K562 (cell line): Measurements from ENCODE around the gene CDC27. TPM values are rescaled to one million over a fixed set of nuclear protein-coding genes. Genes with fewer than 3 reads are reported as not detected.
A peak's percentile ranks its signal among the peaks of the same experiment; 100 is the strongest.

Experiments used
- ATF7 ChIP-seq: fragments of 450-650 bp; IDR thresholded peaks from 2 replicates; pipeline ENCODE4 v1.7.1; 2014; ENCODE audit warnings: mild to moderate bottlenecking, moderate library complexity
- CBFA2T3 ChIP-seq: fragments of 450-650 bp; IDR thresholded peaks from 2 replicates; pipeline ENCODE4 v1.6.1; 2017
- CREB3L1 ChIP-seq: fragments of 450-650 bp; IDR thresholded peaks from 2 replicates; pipeline ENCODE4 v1.6.1; 2014; ENCODE audit warnings: low read depth, mild to moderate bottlenecking, moderate library complexity, borderline replicate concordance
- DLX4 ChIP-seq: fragments of 250-450 bp; sonication (Bioruptor Pico); IDR thresholded peaks from 2 replicates; pipeline ENCODE4 v1.6.1; 2021; ENCODE audit warnings: mild to moderate bottlenecking
- EHMT2 ChIP-seq: fragments of 450-650 bp; IDR thresholded peaks from 2 replicates; pipeline ENCODE4 v1.6.1; 2018; ENCODE audit warnings: antibody characterized with exemption
- EP400 ChIP-seq: fragments of 450-650 bp; IDR thresholded peaks from 2 replicates; pipeline ENCODE4 v1.6.1; 2017; ENCODE audit warnings: antibody characterized with exemption, mild to moderate bottlenecking, moderate library complexity
- FOSL1 ChIP-seq: fragments of 200-800 bp; sonication (Bioruptor generic); conservative IDR thresholded peaks from 2 replicates; pipeline ENCODE4 v1.6.1; 2016; ENCODE audit warnings: missing genetic modification characterization, missing compliant biosample characterization
- HMGXB4 ChIP-seq: sonication (generic); formaldehyde crosslinking; IDR thresholded peaks from 2 replicates; pipeline ENCODE4 v1.8.1; 2023; ENCODE audit warnings: mild to moderate bottlenecking, missing genetic modification reagents
- JUND ChIP-seq, 2 experiments: IDR thresholded peaks; 2 replicates in 1 of 2; 3 replicates in 1 of 2; pipeline ENCODE4 v1.6.1; 2011; ENCODE audit warnings: borderline replicate concordance in 2 of 2, low read depth in 2 of 2, low read length in 2 of 2, improper control_type of control experiment in 1 of 2, missing biosample characterization in 1 of 2, missing genetic modification characterization in 1 of 2, missing genetic modification reagents in 1 of 2
- MAX ChIP-seq: sonication (generic); formaldehyde crosslinking; IDR thresholded peaks from 2 replicates; pipeline ENCODE4 v1.9.0; 2022; ENCODE audit warnings: mild to moderate bottlenecking, missing genetic modification reagents
- MYC ChIP-seq, 2 experiments: fragments of 250-450 bp in 1 of 2; sonication (Bioruptor Pico) in 1 of 2; IDR thresholded peaks; 2 replicates each; pipeline versions ENCODE4 v1.5.1 to v1.6.1; 2012 to 2021; ENCODE audit warnings: low read depth in 2 of 2, borderline replicate concordance in 1 of 2, improper control_type of control experiment in 1 of 2, low read length in 1 of 2, mild to moderate bottlenecking in 1 of 2, moderate library complexity in 1 of 2
- PHF21A ChIP-seq: fragments of 450-650 bp; IDR thresholded peaks from 2 replicates; pipeline ENCODE4 v1.6.1; 2017; ENCODE audit warnings: low read depth, borderline replicate concordance
- POLR2AphosphoS5 ChIP-seq: IDR thresholded peaks from 2 replicates; pipeline ENCODE4 v1.6.1; 2011; ENCODE audit warnings: mild to moderate bottlenecking, low read depth, low read length, moderate library complexity; ENCODE audit not compliant: control insufficient read depth, insufficient read depth
- RBBP5 ChIP-seq: fragments of 200-600 bp; sonication (generic); IDR thresholded peaks from 2 replicates; pipeline ENCODE4 v1.6.1; 2012; ENCODE audit warnings: borderline replicate concordance, mild to moderate bottlenecking, low read length, control low read depth, inconsistent platforms; ENCODE audit not compliant: insufficient read depth, poor library complexity, severe bottlenecking
- SMARCA4 ChIP-seq: fragments of 450-650 bp; IDR thresholded peaks from 2 replicates; pipeline ENCODE4 v1.6.1; 2016
- SPI1 ChIP-seq: IDR thresholded peaks from 2 replicates; pipeline ENCODE4 v1.6.1; 2011; ENCODE audit warnings: low read depth, low read length, control low read depth, borderline replicate concordance
- TAF9B ChIP-seq: fragments of 450-650 bp; IDR thresholded peaks from 2 replicates; pipeline ENCODE4 v1.6.1; 2018; ENCODE audit warnings: mild to moderate bottlenecking; ENCODE audit not compliant: partially characterized antibody
- ZBTB2 ChIP-seq: fragments of 450-650 bp; IDR thresholded peaks from 2 replicates; pipeline ENCODE4 v1.6.1; 2016; ENCODE audit warnings: antibody characterized with exemption
- ZEB2 ChIP-seq: fragments of 450-650 bp; IDR thresholded peaks from 2 replicates; pipeline ENCODE4 v1.6.1; 2016
- polyA plus RNA-seq, 8 experiments: library from polyadenylated mRNA; depleted of rRNA in 4 of 8; stranded (reverse) in 5 of 8; unstranded in 3 of 8; fragments of >200 nt; fragmentation: Nextera tagmentation in 2 of 8; fragmentation: Illumina TruSeq in 1 of 8; extraction: Ambion mirVana in 2 of 8; extraction: Trizol in 1 of 8; gene quantifications; 2 replicates each; pipeline versions ENCODE4 v1.2.1 to v1.2.3, GENCODE V29; 2011 to 2014; ENCODE audit warnings: inconsistent platforms in 1 of 8, missing spikeins in 1 of 8
- total RNA-seq, 7 experiments: library from RNA; depleted of rRNA in 6 of 7; stranded (reverse); fragments of >200 nt in 6 of 7; fragmentation: Illumina TruSeq in 2 of 7; extraction: Trizol in 2 of 7; gene quantifications; 2 replicates each; pipeline versions ENCODE4 v1.2.1 to v1.2.3, GENCODE V29; 2011 to 2021; ENCODE audit warnings: low replicate concordance in 1 of 7
- TF ChIP-seq, protein P1 (sequence below): fragments of 200-800 bp; sonication (Bioruptor generic); IDR thresholded peaks from 2 replicates; pipeline ENCODE4 v1.6.1; 2017; ENCODE audit warnings: missing genetic modification characterization, missing compliant biosample characterization

Gene CDC27
- total and polyA plus RNA-seq, 9 of the 15 experiments (the other 6 are each of a cell fraction or from before 2014, with no cell fraction given), result 28.6 to 155 (median 94.1) TPM

DNA sequence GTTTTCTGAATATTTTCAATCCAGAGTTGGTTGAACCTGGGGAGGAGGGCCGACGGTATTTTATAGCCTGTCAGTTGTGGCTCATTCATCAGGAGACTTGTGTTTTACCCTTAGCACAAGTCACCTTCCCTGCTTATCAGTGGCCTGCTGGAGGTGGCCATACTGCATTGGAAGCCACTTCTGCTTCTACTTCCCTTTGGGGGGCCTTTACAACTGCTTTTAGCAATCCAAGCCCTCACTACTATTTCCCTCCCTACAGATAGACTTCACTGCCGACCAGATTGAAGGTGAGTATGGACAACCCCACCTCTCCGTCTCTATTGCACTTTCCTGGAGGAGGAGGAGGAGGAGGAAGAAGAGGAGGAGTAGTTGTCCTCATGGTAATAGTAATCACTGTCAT, 24.4 kb upstream of the CDC27 start (continued):
- no peak for TF ChIP-seq DLX4 (CRISPR knock-in tag)
- peak; percentile 84 for TF ChIP-seq EHMT2
- 0 out of 2 replicates have a peak, but pooled peaks have one; percentile 18 for TF ChIP-seq FOSL1 (tag)
- peak; percentile 34; the same call in 1 of the 2 replicates for TF ChIP-seq PHF21A
- TF ChIP-seq CREB3L1, result no peak
- TF ChIP-seq RBBP5, result no peak
- 0 out of 2 replicates have a peak, but pooled peaks have one; percentile 26 for TF ChIP-seq MYC (IDR thresholded peaks at IDR 0.05; ENCODE audit: low read depth, low read length)
- TF ChIP-seq MYC (CRISPR knock-in tag; IDR thresholded peaks at IDR 0.05; ENCODE audit: borderline replicate concordance, low read depth), result no peak
- peak; percentile 50; the same call in 1 of the 2 replicates for TF ChIP-seq ZBTB2
- 0 out of 2 replicates have a peak, but pooled peaks have one; percentile 14 for TF ChIP-seq ZEB2
- TF ChIP-seq EP400, result peak; percentile 24; the same call in 1 of the 2 replicates
- TF ChIP-seq MAX (CRISPR knock-in tag), result no peak
- TF ChIP-seq TAF9B, result no peak
- TF ChIP-seq ATF7, result 0 out of 2 replicates have a peak, but pooled peaks have one; percentile 14
- peak; percentile 62; the same call in 1 of the 2 replicates for TF ChIP-seq SMARCA4
- TF ChIP-seq JUND (IDR thresholded peaks at IDR 0.05; ENCODE audit: borderline replicate concordance, low read depth, low read length), result peak; percentile 5; the same call in 1 of the 2 replicates
- TF ChIP-seq JUND (tag; IDR thresholded peaks at IDR 0.05; ENCODE audit: borderline replicate concordance, low read depth, low read length), result no peak; the same call in 2 of the 3 replicates
- peak; percentile 77 for TF ChIP-seq CBFA2T3
- peak; percentile 91 for TF ChIP-seq SPI1
- TF ChIP-seq HMGXB4 (CRISPR knock-in tag), result no peak
- TF ChIP-seq POLR2AphosphoS5, result peak; percentile 37; the same call in 1 of the 2 replicates
- TF ChIP-seq, protein P1, sequence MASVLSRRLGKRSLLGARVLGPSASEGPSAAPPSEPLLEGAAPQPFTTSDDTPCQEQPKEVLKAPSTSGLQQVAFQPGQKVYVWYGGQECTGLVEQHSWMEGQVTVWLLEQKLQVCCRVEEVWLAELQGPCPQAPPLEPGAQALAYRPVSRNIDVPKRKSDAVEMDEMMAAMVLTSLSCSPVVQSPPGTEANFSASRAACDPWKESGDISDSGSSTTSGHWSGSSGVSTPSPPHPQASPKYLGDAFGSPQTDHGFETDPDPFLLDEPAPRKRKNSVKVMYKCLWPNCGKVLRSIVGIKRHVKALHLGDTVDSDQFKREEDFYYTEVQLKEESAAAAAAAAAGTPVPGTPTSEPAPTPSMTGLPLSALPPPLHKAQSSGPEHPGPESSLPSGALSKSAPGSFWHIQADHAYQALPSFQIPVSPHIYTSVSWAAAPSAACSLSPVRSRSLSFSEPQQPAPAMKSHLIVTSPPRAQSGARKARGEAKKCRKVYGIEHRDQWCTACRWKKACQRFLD (CRISPR knock-in tag), result 0 out of 2 replicates have a peak, but pooled peaks have one; percentile 55
